HepG2 (cell line): ENCODE results near the gene FAF1. TPM values are rescaled to one million over a fixed set of nuclear protein-coding genes. Genes with fewer than 3 reads are reported as not detected.

Experiments used
- ATAC-seq: fragments of 200-7000 bp; cut with Tn5 transposase; 3 replicates; pipeline ENCODE4 v1.9.1; 2020; ENCODE audit warnings: mild to moderate bottlenecking, moderate library complexity
- BruUV-seq: library from RNA; stranded (reverse); fragments of 400-500 nt; replicated peaks from 2 replicates; lab custom pipeline; 2021; lab: Mats Ljungman, UMichigan
- CTCF ChIA-PET: fragments of 300-600 bp; formaldehyde crosslinking; extraction: SDS; loops from one replicate; lab custom pipeline; 2021; ENCODE audit warnings: low total read pairs, inconsistent platforms, low intra/inter-chr PET ratio; lab: Yijun Ruan, JAX
- POLR2A ChIA-PET: fragments of 350-600 bp; sonication (Branson Sonifier 250); formaldehyde crosslinking; loops from one replicate; lab custom pipeline; 2020; ENCODE audit warnings: antibody characterized with exemption, inconsistent platforms; lab: Yijun Ruan, JAX
- DNase-seq: peaks from one replicate; pipeline ENCODE4 v3.0.0-alpha.2; 2015; ENCODE audit warnings: low spot score
- FAIRE-seq: peaks from 3 replicates; lab custom pipeline; 2011; peaks lifted over from hg19 to GRCh38; lab: Jason Lieb, UNC
- H2AFZ ChIP-seq: one replicate; pipeline ENCODE4 v1.6.1; 2011; ENCODE audit warnings: low read length, inconsistent platforms
- H3K27ac ChIP-seq: fragments of 300-600 bp; 3 replicates; pipeline ENCODE4 v1.8.0; 2011; ENCODE audit warnings: mixed run types, mild to moderate bottlenecking, mixed read lengths, low read length, inconsistent platforms; ENCODE audit not compliant: insufficient read depth; ENCODE audit errors: extremely low read length
- H3K27me3 ChIP-seq, 2 experiments: fragments of 200-600 bp in 1 of 2; 2 replicates in 1 of 2; 3 replicates in 1 of 2; pipeline versions ENCODE4 v1.6.0 to v1.8.0; 2011; ENCODE audit warnings: low read length in 2 of 2, mild to moderate bottlenecking in 2 of 2, moderate library complexity in 2 of 2, inconsistent platforms in 1 of 2; ENCODE audit not compliant: insufficient read depth in 2 of 2, control insufficient read depth in 1 of 2
- H3K36me3 ChIP-seq, 2 experiments: fragments of 200-600 bp in 1 of 2; replicated peaks in 1 of 2; 2 replicates in 1 of 2; 3 replicates in 1 of 2; pipeline versions ENCODE4 v1.5.1 to v1.8.0; 2011; ENCODE audit warnings: low read length in 2 of 2, inconsistent platforms in 1 of 2; ENCODE audit not compliant: insufficient read depth in 2 of 2, control insufficient read depth in 1 of 2
- H3K4me1 ChIP-seq: 2 replicates; pipeline ENCODE4 v1.5.1; 2012; ENCODE audit warnings: low read length, inconsistent platforms; ENCODE audit not compliant: insufficient read depth
- H3K4me2 ChIP-seq: 2 replicates; pipeline ENCODE4 v1.6.0; 2011; ENCODE audit warnings: low read depth, low read length, inconsistent platforms
- H3K4me3 ChIP-seq, 3 experiments: fragments of 200-600 bp in 1 of 3; sonication (generic), shearing (Covaris generic) in 1 of 3; replicated peaks in 1 of 3; 2 replicates each; pipeline ENCODE4 v1.5.1; 2011 to 2016; ENCODE audit warnings: low read length in 3 of 3, inconsistent platforms in 2 of 3, low read depth in 2 of 3, mild to moderate bottlenecking in 2 of 3, control low read depth in 1 of 3, mixed read lengths in 1 of 3; ENCODE audit not compliant: insufficient read depth in 1 of 3
- H3K79me2 ChIP-seq: one replicate; pipeline ENCODE4 v1.6.1; 2011; ENCODE audit warnings: low read length, inconsistent platforms; ENCODE audit not compliant: insufficient read depth
- H3K9ac ChIP-seq: 2 replicates; pipeline ENCODE4 v1.6.0; 2011; ENCODE audit warnings: mild to moderate bottlenecking, low read depth, low read length, inconsistent platforms; ENCODE audit not compliant: insufficient read depth
- H3K9me3 ChIP-seq: 2 replicates; pipeline ENCODE4 v1.5.1; 2012; ENCODE audit warnings: mild to moderate bottlenecking, low read length
- H4K20me1 ChIP-seq: 2 replicates; pipeline ENCODE4 v1.6.0; 2011; ENCODE audit warnings: inconsistent platforms, mild to moderate bottlenecking, low read length, moderate library complexity; ENCODE audit not compliant: insufficient read depth
- BRD4 ChIP-seq: sonication (generic); formaldehyde crosslinking; IDR thresholded peaks from 2 replicates; pipeline ENCODE4 v1.4.0; 2020; ENCODE audit warnings: missing genetic modification reagents
- DNMT3B ChIP-seq: conservative IDR thresholded peaks from 2 replicates; pipeline ENCODE4 v1.6.1; 2016; ENCODE audit warnings: missing biosample characterization, control low read depth
- GATA4 ChIP-seq: sonication (generic); IDR thresholded peaks from 2 replicates; pipeline ENCODE4 v1.6.1; 2016; ENCODE audit warnings: antibody characterized with exemption, low read depth, borderline replicate concordance
- PHF5A ChIP-seq: IDR thresholded peaks from one replicate; pipeline ENCODE4 v1.6.1; 2018; ENCODE audit warnings: low read depth, missing genetic modification reagents; ENCODE audit not compliant: unreplicated experiment
- PREB ChIP-seq: sonication (generic); formaldehyde crosslinking; IDR thresholded peaks from 2 replicates; pipeline ENCODE4 v1.4.0; 2020; ENCODE audit warnings: missing genetic modification reagents
- ZMYM3 ChIP-seq: sonication (generic); formaldehyde crosslinking; IDR thresholded peaks from 2 replicates; pipeline ENCODE4 v1.5.1; 2020; ENCODE audit warnings: mild to moderate bottlenecking, missing genetic modification reagents
- ZNF12 ChIP-seq: sonication (generic); formaldehyde crosslinking; IDR thresholded peaks from 2 replicates; pipeline ENCODE4 v1.5.0; 2020; ENCODE audit warnings: missing genetic modification reagents
- ZNF614 ChIP-seq: IDR thresholded peaks from 2 replicates; pipeline ENCODE4 v1.6.1; 2018; ENCODE audit warnings: missing biosample characterization, missing genetic modification reagents, inconsistent platforms, borderline replicate concordance
- ZNF775 ChIP-seq: sonication (generic); formaldehyde crosslinking; IDR thresholded peaks from 2 replicates; pipeline ENCODE4 v1.4.0; 2020; ENCODE audit warnings: missing genetic modification reagents, mild to moderate bottlenecking, moderate library complexity, borderline replicate concordance
- WGBS: methylation state at CpG from one replicate; pipeline ENCODE4 v1.1.6; 2017; ENCODE audit warnings: low lambda C conversion rate; 5-methylcytosine and 5-hydroxymethylcytosine counted together
- in situ Hi-C: cut with HindIII; loops from 2 replicates; pipeline ENCODE4 v1.10.0; 2017; ENCODE audit warnings: low pct_unique_long_range_greater_than_20kb; ENCODE audit not compliant: extremely low pct_ligation_motif_present
- intact Hi-C: fragments of 100-400 bp; cut with micrococcal nuclease; formaldehyde crosslinking; loops from one replicate; pipeline ENCODE4 v1.10.0; 2022; ENCODE audit not compliant: unreplicated experiment
- polyA plus RNA-seq, 8 experiments: library from polyadenylated mRNA; depleted of rRNA in 3 of 8; stranded (reverse) in 7 of 8; unstranded in 1 of 8; fragments of >200 nt; fragmentation: Illumina TruSeq in 4 of 8; extraction: Trizol in 4 of 8; gene quantifications; 2 replicates each; pipeline versions ENCODE4 v1.2.1 to v1.2.3, GENCODE V29; 2011 to 2016; ENCODE audit warnings: low read depth in 4 of 8, missing spikeins in 1 of 8, mixed read lengths in 1 of 8; ENCODE audit not compliant: insufficient read depth in 1 of 8
- total RNA-seq, 5 experiments: library from RNA; depleted of rRNA; stranded (reverse); fragments of >200 nt; fragmentation: Illumina TruSeq; extraction: Trizol; gene quantifications; 2 replicates each; pipeline ENCODE4 v1.2.3, GENCODE V29; 2016; ENCODE audit warnings: low read depth in 1 of 5
- TF ChIP-seq, protein P1 (sequence below): IDR thresholded peaks from 2 replicates; pipeline ENCODE4 v1.6.1; 2018; ENCODE audit warnings: missing genetic modification reagents, mild to moderate bottlenecking, missing compliant biosample characterization
- TF ChIP-seq, protein P2 (sequence below): sonication (generic); formaldehyde crosslinking; IDR thresholded peaks from 2 replicates; pipeline ENCODE4 v1.4.0; 2020; ENCODE audit warnings: missing genetic modification reagents

The FAF1 gene
- total and polyA plus RNA-seq, 2 of the 13 experiments (the other 11 are each of a cell fraction or from before 2014, with no cell fraction given) = 19.4 to 63.3 TPM

DNA sequence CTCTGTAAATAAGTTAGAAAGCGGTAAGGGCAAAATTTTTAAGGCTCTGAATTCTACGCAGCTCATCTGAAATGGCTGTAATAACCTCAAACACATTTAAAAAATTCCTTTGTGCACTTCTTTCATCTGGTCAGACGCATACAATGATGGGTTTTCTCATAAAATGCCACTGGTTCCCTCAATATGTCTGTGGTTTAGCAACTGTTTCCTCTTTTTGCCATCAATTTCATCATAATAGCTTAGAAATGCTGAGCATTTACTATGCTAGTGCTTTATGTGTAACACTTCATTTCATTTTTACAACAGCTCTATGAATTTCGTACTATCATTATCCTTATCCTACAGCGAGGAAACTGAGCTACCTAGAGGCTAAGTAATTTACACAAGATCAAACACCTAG is 501.6 kb downstream of the FAF1 start:
- intact Hi-C loops = no loop called here
- H3K4me1 ChIP-seq = no peaks in the 10 kb centered on the region
- H4K20me1 ChIP-seq = no peaks in the 10 kb centered on the region
- in situ Hi-C loops = no loop called here
- H2AFZ ChIP-seq = no peak overlapping the region
- TF ChIP-seq PREB (CRISPR knock-in tag) (no peak), BRD4 (CRISPR knock-in tag) (no peak)
- no peaks in the 10 kb centered on the region for H3K9me3 ChIP-seq
- FAIRE-seq = no peak
- H3K79me2 ChIP-seq = no peaks in the 10 kb centered on the region
- no peak for DNase-seq
- no peaks in the 10 kb centered on the region for H3K27me3 ChIP-seq
- no peak overlapping the region for H3K4me2 ChIP-seq
- POLR2A ChIA-PET = no interaction called here
- H3K4me3 ChIP-seq = no peak overlapping the region
- no peak overlapping the region for H3K9ac ChIP-seq
- no peak for ATAC-seq
- no peak overlapping the region for H3K27ac ChIP-seq
- CTCF ChIA-PET = no interaction called here
- no TSS peak for BruUV-seq
- peaks cover 0 to 7% of the 10 kb centered on the region in 2 experiments; a peak in 1 of 5 replicates for H3K36me3 ChIP-seq
- WGBS = 96% methylated on average over 5 of the region's 5 CpGs

DNA sequence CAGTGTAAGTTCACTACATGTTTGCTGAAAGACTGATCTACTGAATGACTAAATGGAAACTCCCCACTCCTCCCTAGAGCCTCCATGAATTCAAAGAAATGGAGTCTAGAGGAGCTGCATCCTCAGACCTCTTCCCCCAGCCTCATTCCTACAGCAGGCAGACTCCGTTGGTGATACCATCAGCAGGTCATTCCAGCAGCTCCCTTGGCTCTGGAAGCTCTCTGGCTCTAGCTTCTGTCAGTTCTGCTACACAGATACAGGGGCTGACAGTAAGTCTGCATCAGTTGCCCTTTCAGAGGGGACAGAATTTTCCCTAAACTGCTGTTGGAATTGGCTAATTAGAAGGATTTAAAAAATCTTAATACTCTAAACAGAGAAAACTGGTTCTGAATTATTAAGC is 505.2 kb downstream of the FAF1 start:
- in situ Hi-C loops = no loop called here
- POLR2A ChIA-PET = no interaction called here
- no peak for FAIRE-seq

More for the DNA sequence above, 505.2 kb downstream of the FAF1 start:
- H3K36me3 ChIP-seq = peaks cover 0 to 8% of the 10 kb centered on the region in 2 experiments; a peak in 1 of 5 replicates
- H3K27ac ChIP-seq = no peak overlapping the region
- CTCF ChIA-PET = no interaction called here
- no peaks in the 10 kb centered on the region for H3K79me2 ChIP-seq
- no peaks in the 10 kb centered on the region for H3K27me3 ChIP-seq
- no peak overlapping the region for H3K4me3 ChIP-seq
- H3K4me1 ChIP-seq = no peaks in the 10 kb centered on the region
- H3K9ac ChIP-seq = no peak overlapping the region
- H3K9me3 ChIP-seq = no peaks in the 10 kb centered on the region
- no peak overlapping the region for H2AFZ ChIP-seq
- no TSS peak for BruUV-seq
- no peaks in the 10 kb centered on the region for H4K20me1 ChIP-seq
- TF ChIP-seq DNMT3B (no peak), ZMYM3 (CRISPR knock-in tag) (no peak), PHF5A (CRISPR knock-in tag) (no peak), ZNF614 (CRISPR knock-in tag) (no peak), ZNF775 (CRISPR knock-in tag) (no peak), ZNF12 (CRISPR knock-in tag) (no peak), GATA4 (no peak)
- TF ChIP-seq, protein P1, sequence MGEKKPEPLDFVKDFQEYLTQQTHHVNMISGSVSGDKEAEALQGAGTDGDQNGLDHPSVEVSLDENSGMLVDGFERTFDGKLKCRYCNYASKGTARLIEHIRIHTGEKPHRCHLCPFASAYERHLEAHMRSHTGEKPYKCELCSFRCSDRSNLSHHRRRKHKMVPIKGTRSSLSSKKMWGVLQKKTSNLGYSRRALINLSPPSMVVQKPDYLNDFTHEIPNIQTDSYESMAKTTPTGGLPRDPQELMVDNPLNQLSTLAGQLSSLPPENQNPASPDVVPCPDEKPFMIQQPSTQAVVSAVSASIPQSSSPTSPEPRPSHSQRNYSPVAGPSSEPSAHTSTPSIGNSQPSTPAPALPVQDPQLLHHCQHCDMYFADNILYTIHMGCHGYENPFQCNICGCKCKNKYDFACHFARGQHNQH (CRISPR knock-in tag) = no peak
- TF ChIP-seq, protein P2, sequence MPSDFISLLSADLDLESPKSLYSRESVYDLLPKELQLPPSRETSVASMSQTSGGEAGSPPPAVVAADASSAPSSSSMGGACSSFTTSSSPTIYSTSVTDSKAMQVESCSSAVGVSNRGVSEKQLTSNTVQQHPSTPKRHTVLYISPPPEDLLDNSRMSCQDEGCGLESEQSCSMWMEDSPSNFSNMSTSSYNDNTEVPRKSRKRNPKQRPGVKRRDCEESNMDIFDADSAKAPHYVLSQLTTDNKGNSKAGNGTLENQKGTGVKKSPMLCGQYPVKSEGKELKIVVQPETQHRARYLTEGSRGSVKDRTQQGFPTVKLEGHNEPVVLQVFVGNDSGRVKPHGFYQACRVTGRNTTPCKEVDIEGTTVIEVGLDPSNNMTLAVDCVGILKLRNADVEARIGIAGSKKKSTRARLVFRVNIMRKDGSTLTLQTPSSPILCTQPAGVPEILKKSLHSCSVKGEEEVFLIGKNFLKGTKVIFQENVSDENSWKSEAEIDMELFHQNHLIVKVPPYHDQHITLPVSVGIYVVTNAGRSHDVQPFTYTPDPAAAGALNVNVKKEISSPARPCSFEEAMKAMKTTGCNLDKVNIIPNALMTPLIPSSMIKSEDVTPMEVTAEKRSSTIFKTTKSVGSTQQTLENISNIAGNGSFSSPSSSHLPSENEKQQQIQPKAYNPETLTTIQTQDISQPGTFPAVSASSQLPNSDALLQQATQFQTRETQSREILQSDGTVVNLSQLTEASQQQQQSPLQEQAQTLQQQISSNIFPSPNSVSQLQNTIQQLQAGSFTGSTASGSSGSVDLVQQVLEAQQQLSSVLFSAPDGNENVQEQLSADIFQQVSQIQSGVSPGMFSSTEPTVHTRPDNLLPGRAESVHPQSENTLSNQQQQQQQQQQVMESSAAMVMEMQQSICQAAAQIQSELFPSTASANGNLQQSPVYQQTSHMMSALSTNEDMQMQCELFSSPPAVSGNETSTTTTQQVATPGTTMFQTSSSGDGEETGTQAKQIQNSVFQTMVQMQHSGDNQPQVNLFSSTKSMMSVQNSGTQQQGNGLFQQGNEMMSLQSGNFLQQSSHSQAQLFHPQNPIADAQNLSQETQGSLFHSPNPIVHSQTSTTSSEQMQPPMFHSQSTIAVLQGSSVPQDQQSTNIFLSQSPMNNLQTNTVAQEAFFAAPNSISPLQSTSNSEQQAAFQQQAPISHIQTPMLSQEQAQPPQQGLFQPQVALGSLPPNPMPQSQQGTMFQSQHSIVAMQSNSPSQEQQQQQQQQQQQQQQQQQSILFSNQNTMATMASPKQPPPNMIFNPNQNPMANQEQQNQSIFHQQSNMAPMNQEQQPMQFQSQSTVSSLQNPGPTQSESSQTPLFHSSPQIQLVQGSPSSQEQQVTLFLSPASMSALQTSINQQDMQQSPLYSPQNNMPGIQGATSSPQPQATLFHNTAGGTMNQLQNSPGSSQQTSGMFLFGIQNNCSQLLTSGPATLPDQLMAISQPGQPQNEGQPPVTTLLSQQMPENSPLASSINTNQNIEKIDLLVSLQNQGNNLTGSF (CRISPR knock-in tag) = no peak
- ATAC-seq = no peak
- H3K4me2 ChIP-seq = no peak overlapping the region
- WGBS = 100% methylated on average over 1 of the region's 1 CpG
- intact Hi-C loops = no loop called here
- no peak for DNase-seq
